ENCODE data around the gene ACTG1. TPM values are rescaled to one million over a fixed set of nuclear protein-coding genes. Genes with fewer than 3 reads are reported as not detected.

The ACTG1 gene
- total RNA-seq, 5 donors from 2014 or later (not counting 1 experiment from before 2014, with no cell fraction given), result 1,183 to 1,383 (median 1,262) TPM

DNA sequence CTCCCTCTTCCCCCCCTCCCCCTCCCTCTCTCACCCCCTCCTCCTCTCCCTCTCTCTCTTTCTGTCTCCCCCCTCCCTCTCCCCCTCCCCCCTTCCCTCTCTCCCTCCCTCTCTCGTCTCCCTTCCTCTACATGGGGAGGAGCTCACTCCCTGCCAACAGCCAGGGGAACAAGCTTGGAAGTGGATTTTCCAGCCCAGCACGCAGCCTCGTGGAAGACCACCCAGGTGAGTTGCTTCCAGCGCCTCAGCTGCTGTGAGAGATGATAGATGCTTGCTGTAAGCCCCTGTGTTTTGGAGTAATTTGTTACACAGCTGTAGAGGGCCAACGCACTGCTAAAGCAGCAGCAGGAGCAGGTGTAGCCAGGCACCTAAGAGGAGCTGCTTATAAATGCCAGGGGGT lies 20.8 kb downstream of the ACTG1 start:
- no peak overlapping the region for H3K4me3 Mint-ChIP-seq
- Histone ChIP-seq H3K36me3 (ENCODE audit: control insufficient read depth in 2 of 2, extremely low read depth in 1 of 2, insufficient read depth in 1 of 2, low read length in 1 of 2) (no peaks in the 10 kb centered on the region), H3K9me3 (no peaks in the 10 kb centered on the region), H3K4me3 (ENCODE audit: control insufficient read depth in 1 of 2, extremely low read depth in 1 of 2, low read length in 1 of 2) (no peak overlapping the region), H3K27ac (ENCODE audit: low read length) (no peak overlapping the region), H3K4me1 (ENCODE audit: control insufficient read depth in 1 of 2, extremely low read depth in 1 of 2, insufficient read depth in 2 of 2, low read length in 2 of 2) (peaks cover 0 to 15% of the 10 kb centered on the region in 2 experiments), H3K27me3 (replicated peaks in 1 of 2; ENCODE audit: control insufficient read depth in 2 of 2, extremely low read depth in 1 of 2, insufficient read depth in 2 of 2, low read length in 1 of 2) (peaks cover 0 to 40% of the 10 kb centered on the region in 2 experiments)
- ChIA-PET CTCF (no interaction called here), POLR2A (no interaction called here)
- H3K9me3 Mint-ChIP-seq, result no peaks in the 10 kb centered on the region
- ATAC-seq (replicated peaks in 1 of 4) (no peak), DNase-seq (no peak)
- peaks cover 0 to 8% of the 10 kb centered on the region in 2 donors for H3K27me3 Mint-ChIP-seq
- 20% methylated on average over 1 of the region's 5 CpGs for WGBS (ENCODE audit: insufficient coverage)
- H3K4me1 Mint-ChIP-seq, result peaks cover 0 to 6% (median 3%) of the 10 kb centered on the region in 3 donors
- no peak overlapping the region for H3K27ac Mint-ChIP-seq
- H3K36me3 Mint-ChIP-seq, result no peaks in the 10 kb centered on the region

DNA sequence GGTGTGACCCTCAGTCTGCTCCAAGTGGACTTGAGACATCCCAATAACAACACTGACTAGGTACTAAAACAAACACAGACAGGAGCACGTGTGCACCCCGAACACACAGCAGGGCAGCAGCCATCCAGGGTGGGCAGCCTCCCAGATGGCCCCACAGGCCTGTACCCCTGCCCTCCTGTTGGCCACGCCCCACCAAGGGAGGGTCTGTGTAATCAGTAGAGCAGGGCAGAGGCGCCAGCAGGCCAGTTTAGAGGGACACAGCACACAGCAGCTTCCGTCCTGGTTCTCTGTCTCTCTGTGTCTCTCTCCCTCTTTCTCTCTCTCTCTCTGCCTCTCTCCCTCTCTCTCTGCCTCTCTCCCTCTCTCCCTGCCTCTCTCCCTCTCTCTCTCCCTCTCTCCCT lies 21.4 kb downstream of the ACTG1 start:
- Mint-ChIP-seq H3K4me3 (no peak overlapping the region), H3K9me3 (no peaks in the 10 kb centered on the region), H3K4me1 (peaks cover 1 to 6% (median 4%) of the 10 kb centered on the region in 3 donors), H3K27ac (no peak overlapping the region), H3K27me3 (peaks cover 2 to 8% of the 10 kb centered on the region in 2 donors), H3K36me3 (no peaks in the 10 kb centered on the region)
- ATAC-seq (replicated peaks in 1 of 4) (no peak), DNase-seq (no peak)
- no peaks in the 10 kb centered on the region for H3K9me3 ChIP-seq
- no peak overlapping the region for H3K4me3 ChIP-seq (ENCODE audit: control insufficient read depth in 1 of 2, extremely low read depth in 1 of 2, low read length in 1 of 2)
- WGBS (ENCODE audit: insufficient coverage), result 63% methylated on average over 3 of the region's 5 CpGs
- no peak overlapping the region for H3K27ac ChIP-seq (ENCODE audit: low read length)
- peaks cover 0 to 15% of the 10 kb centered on the region in 2 experiments for H3K4me1 ChIP-seq (ENCODE audit: control insufficient read depth in 1 of 2, extremely low read depth in 1 of 2, insufficient read depth in 2 of 2, low read length in 2 of 2)
- CTCF ChIA-PET, result no interaction called here
- peaks cover 0 to 44% of the 10 kb centered on the region in 2 experiments for H3K27me3 ChIP-seq (replicated peaks in 1 of 2; ENCODE audit: control insufficient read depth in 2 of 2, extremely low read depth in 1 of 2, insufficient read depth in 2 of 2, low read length in 1 of 2)
- no peaks in the 10 kb centered on the region for H3K36me3 ChIP-seq (ENCODE audit: control insufficient read depth in 2 of 2, extremely low read depth in 1 of 2, insufficient read depth in 1 of 2, low read length in 1 of 2)
- POLR2A ChIA-PET, result no interaction called here

DNA sequence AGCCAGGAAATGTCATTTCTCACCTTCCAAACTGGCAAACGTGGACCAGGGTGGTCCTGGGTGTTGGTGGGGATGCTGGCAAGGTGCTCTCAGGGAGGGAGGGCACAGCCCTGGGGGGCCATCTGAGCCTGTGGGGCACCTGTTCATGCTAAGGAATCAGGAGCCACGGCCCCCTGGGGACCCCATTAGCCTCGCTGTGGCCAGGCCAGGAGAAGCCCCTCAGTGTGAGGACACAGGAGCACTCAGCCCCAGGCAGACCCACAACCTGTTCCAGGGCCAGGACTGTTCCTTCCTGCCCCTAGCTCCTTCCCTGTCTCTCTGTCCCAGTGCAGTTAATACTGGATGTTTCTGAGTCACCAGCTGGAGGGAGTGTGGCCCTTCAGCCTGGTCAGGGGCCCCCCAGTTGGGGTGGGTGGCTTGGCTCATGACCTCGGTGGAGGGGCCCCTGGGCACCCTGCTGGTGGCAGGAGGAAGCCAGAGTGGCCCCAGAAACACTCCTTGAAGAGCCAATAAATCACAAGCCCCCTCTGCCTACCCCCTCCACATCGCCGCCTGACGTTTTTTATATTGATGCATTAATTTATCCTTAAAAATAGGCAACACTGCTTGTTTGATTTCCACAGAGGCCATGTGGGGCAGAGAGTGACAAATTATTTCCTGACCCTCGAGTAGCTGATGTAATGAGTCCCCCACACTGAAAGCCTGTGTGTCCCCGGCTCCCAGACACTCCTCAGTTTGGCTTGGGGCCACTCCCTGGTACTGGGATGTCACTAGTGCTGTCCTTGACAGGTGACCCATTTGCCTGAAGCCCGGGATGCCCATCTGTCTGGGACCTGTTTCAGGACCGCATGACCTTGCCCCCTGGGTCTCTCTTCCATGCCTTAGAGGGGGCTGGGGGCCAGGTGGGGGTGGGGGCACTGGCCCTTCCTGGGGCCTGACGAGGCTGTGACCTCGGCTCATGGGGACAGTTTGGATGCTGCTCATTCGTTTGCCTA lies 22.3 kb downstream of the ACTG1 start:
- Mint-ChIP-seq H3K9me3 (no peaks in the 10 kb centered on the region), H3K4me3 (peak overlapping the region in 2 of 3 donors; percentile 54 to 73), H3K36me3 (no peaks in the 10 kb centered on the region), H3K4me1 (peaks cover 2 to 7% (median 6%) of the 10 kb centered on the region in 3 donors), H3K27ac (no peak overlapping the region), H3K27me3 (peaks cover 6 to 8% of the 10 kb centered on the region in 2 donors)
- Histone ChIP-seq H3K9me3 (no peaks in the 10 kb centered on the region), H3K4me1 (ENCODE audit: control insufficient read depth in 1 of 2, extremely low read depth in 1 of 2, insufficient read depth in 2 of 2, low read length in 2 of 2) (peaks cover 0 to 15% of the 10 kb centered on the region in 2 experiments), H3K27ac (ENCODE audit: low read length) (no peak overlapping the region), H3K36me3 (ENCODE audit: control insufficient read depth in 2 of 2, extremely low read depth in 1 of 2, insufficient read depth in 1 of 2, low read length in 1 of 2) (no peaks in the 10 kb centered on the region), H3K27me3 (replicated peaks in 1 of 2; ENCODE audit: control insufficient read depth in 2 of 2, extremely low read depth in 1 of 2, insufficient read depth in 2 of 2, low read length in 1 of 2) (peaks cover 0 to 44% of the 10 kb centered on the region in 2 experiments), H3K4me3 (ENCODE audit: control insufficient read depth in 1 of 2, extremely low read depth in 1 of 2, low read length in 1 of 2) (no peak overlapping the region)
- DNase-seq, result no peak
- 60% methylated on average over 5 of the region's 14 CpGs for WGBS (ENCODE audit: insufficient coverage)
- ChIA-PET POLR2A (no interaction called here), CTCF (no interaction called here)
- ATAC-seq (replicated peaks in 1 of 4), result no peak

DNA sequence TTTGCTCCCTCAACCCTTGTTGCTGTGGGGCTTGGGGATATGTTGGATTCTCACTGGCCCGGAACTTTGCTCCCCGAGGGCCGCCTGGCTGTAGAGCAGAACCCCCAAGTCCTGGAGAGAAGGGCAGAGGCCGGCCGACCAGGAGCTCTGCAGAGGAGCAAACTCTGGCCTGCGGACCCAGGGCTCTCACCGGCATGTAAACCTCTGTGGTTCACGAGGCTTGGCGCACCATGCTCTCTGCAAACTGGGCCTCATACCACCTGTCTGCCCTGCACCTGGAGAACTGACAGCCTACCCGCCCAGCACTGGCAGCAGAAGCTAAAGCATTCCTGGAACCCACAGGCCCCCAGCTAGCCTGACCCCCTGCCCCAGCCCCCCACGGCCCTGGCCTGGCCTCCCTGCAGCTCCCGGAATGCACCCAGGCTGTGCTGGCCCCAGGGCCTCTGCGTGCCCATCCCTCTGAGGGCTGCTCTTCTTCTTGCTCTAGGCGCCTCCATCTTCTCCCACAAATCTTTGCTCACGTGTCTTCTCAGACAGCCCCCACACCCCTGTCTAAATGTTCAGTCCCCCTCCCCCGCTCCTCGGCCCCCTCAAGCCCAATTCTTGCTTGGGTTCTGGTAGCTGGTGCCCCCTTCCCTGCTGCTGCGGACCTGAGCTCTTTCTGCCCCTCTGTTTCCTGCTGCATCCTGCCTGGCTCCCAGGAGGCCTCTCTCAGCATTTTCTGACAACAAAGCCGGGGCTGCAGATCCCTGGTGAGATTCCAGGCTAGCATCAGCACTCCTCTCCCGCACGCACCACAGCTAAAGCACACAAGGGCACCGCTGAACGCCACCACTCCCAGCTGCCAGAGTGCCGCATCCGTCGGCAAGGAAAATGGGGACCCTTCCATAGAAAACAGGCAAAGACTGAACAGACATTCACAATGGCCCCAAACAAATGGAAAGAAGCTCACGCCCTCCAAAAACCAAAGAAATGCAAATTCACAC lies 23.3 kb downstream of the ACTG1 start:
- ChIA-PET CTCF (no interaction called here), POLR2A (no interaction called here)
- ATAC-seq (replicated peaks in 1 of 4), result no peak
- peaks cover 0 to 21% of the 10 kb centered on the region in 2 experiments for H3K4me1 ChIP-seq (ENCODE audit: control insufficient read depth in 1 of 2, extremely low read depth in 1 of 2, insufficient read depth in 2 of 2, low read length in 2 of 2)
- H3K27me3 Mint-ChIP-seq, result peaks cover 5 to 6% of the 10 kb centered on the region in 2 donors
- H3K4me1 Mint-ChIP-seq, result peaks cover 0 to 7% (median 2%) of the 10 kb centered on the region in 3 donors
- no peaks in the 10 kb centered on the region for H3K9me3 ChIP-seq
- peak overlapping the region; percentile 28 to 34 for H3K27ac Mint-ChIP-seq
- 76% methylated on average over 17 of the region's 27 CpGs for WGBS (ENCODE audit: insufficient coverage)
- no peak overlapping the region for H3K4me3 ChIP-seq (ENCODE audit: control insufficient read depth in 1 of 2, extremely low read depth in 1 of 2, low read length in 1 of 2)
- no peaks in the 10 kb centered on the region for H3K9me3 Mint-ChIP-seq
- H3K27ac ChIP-seq (ENCODE audit: low read length), result no peak overlapping the region
- peaks cover 0 to 47% of the 10 kb centered on the region in 2 experiments for H3K27me3 ChIP-seq (replicated peaks in 1 of 2; ENCODE audit: control insufficient read depth in 2 of 2, extremely low read depth in 1 of 2, insufficient read depth in 2 of 2, low read length in 1 of 2)
- no peaks in the 10 kb centered on the region for H3K36me3 Mint-ChIP-seq
- H3K36me3 ChIP-seq (ENCODE audit: control insufficient read depth in 2 of 2, extremely low read depth in 1 of 2, insufficient read depth in 1 of 2, low read length in 1 of 2), result no peaks in the 10 kb centered on the region
- peak overlapping the region; percentile 50 to 73 (median 54) for H3K4me3 Mint-ChIP-seq
- DNase-seq, result peak in 1 of 35 experiments; percentile 13

DNA sequence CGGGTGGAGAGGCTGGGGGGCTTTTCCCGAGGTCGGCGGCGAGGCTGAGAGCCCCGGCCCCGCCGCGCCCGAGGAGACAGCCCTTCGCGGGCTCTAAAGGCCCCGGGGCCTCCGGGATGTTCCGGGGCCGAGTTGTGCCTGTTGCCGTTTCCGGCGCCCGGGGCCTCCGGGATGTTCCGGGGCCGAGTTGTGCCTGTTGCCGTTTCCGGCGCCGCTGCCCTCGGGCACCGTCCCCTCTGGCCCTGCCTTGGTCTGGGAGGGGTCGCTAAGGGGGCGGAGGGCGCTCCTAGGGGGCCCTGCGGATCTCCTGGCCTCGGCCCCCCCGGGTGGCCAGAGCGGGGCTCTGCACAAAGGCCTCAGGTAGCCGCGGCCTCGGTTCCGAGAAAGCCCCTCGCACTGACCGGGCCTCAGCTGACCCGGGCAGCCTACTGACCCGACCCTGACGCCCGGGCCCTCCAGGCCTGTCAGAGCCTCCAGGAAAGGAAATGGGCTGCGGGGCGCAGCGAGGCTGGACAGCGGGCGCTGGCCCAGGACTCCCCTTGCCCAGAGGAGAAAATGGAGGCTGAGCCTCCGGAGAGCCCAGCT lies 24.2 kb downstream of the ACTG1 start:
- Mint-ChIP-seq H3K9me3 (no peaks in the 10 kb centered on the region), H3K4me3 (no peak overlapping the region), H3K27ac (no peak overlapping the region), H3K36me3 (no peaks in the 10 kb centered on the region), H3K4me1 (peaks cover 0 to 7% (median 2%) of the 10 kb centered on the region in 3 donors), H3K27me3 (peaks cover 5 to 6% of the 10 kb centered on the region in 2 donors)
- ATAC-seq (replicated peaks in 1 of 4), result peak in 3 of 4 experiments; percentile 2 to 10 (median 8)
- H3K27me3 ChIP-seq (replicated peaks in 1 of 2; ENCODE audit: control insufficient read depth in 2 of 2, extremely low read depth in 1 of 2, insufficient read depth in 2 of 2, low read length in 1 of 2), result peaks cover 0 to 55% of the 10 kb centered on the region in 2 experiments
- 14% methylated on average over 48 of the region's 52 CpGs for WGBS (ENCODE audit: insufficient coverage)
- H3K36me3 ChIP-seq (ENCODE audit: control insufficient read depth in 2 of 2, extremely low read depth in 1 of 2, insufficient read depth in 1 of 2, low read length in 1 of 2), result no peaks in the 10 kb centered on the region
- peaks cover 0 to 29% of the 10 kb centered on the region in 2 experiments for H3K4me1 ChIP-seq (ENCODE audit: control insufficient read depth in 1 of 2, extremely low read depth in 1 of 2, insufficient read depth in 2 of 2, low read length in 2 of 2)
- no peak overlapping the region for H3K27ac ChIP-seq (ENCODE audit: low read length)
- CTCF ChIA-PET, result no interaction called here
- no peaks in the 10 kb centered on the region for H3K9me3 ChIP-seq
- no peak for DNase-seq
- POLR2A ChIA-PET, result no interaction called here
- H3K4me3 ChIP-seq (ENCODE audit: control insufficient read depth in 1 of 2, extremely low read depth in 1 of 2, low read length in 1 of 2), result peak overlapping the region; percentile 44 to 49

Data from T-cell (primary cell).